HL-60 (cell line): ENCODE results near the gene PHYHIPL.

ENCODE experiments used
- DNase-seq, 2 experiments: peaks; one replicate each; pipeline ENCODE4 v3.0.0-alpha.2; 2010 to 2020; ENCODE audit warnings: low read depth in 1 of 2, low spot score in 1 of 2
- H3K27ac ChIP-seq: fragments of 250-450 bp; sonication (Bioruptor Pico); replicated peaks from 2 replicates; pipeline ENCODE4 v1.5.1; 2020; ENCODE audit warnings: mild to moderate bottlenecking, moderate library complexity
- H3K27me3 ChIP-seq: fragments of 250-450 bp; sonication (Bioruptor Pico); 2 replicates; pipeline ENCODE4 v1.5.1; 2021; ENCODE audit warnings: mild to moderate bottlenecking, moderate library complexity; ENCODE audit not compliant: insufficient read depth, poor library complexity, severe bottlenecking
- H3K4me3 ChIP-seq: replicated peaks from 2 replicates; pipeline ENCODE4 v1.5.1; 2011; ENCODE audit warnings: mild to moderate bottlenecking, control low read depth, low read length; ENCODE audit not compliant: insufficient read depth
- GABPA ChIP-seq: IDR thresholded peaks from 2 replicates; pipeline ENCODE4 v1.6.1; 2012; ENCODE audit warnings: low read depth
- POLR2AphosphoS5 ChIP-seq: IDR thresholded peaks from 2 replicates; pipeline ENCODE4 v1.6.1; 2012; ENCODE audit warnings: low read depth
- SPI1 ChIP-seq: IDR thresholded peaks from 2 replicates; pipeline ENCODE4 v1.6.1; 2012; ENCODE audit warnings: low read depth, mild to moderate bottlenecking, borderline replicate concordance
- TF ChIP-seq, protein P1 (sequence below): IDR thresholded peaks from one replicate; pipeline ENCODE4 v1.5.1; 2011; ENCODE audit warnings: low read length, control low read depth, inconsistent platforms; ENCODE audit not compliant: insufficient read depth
- TF ChIP-seq, protein P2 (sequence below): IDR thresholded peaks from 2 replicates; pipeline ENCODE4 v1.6.1; 2012; ENCODE audit warnings: low read depth; ENCODE audit not compliant: insufficient replicate concordance

PHYHIPL gene

DNA sequence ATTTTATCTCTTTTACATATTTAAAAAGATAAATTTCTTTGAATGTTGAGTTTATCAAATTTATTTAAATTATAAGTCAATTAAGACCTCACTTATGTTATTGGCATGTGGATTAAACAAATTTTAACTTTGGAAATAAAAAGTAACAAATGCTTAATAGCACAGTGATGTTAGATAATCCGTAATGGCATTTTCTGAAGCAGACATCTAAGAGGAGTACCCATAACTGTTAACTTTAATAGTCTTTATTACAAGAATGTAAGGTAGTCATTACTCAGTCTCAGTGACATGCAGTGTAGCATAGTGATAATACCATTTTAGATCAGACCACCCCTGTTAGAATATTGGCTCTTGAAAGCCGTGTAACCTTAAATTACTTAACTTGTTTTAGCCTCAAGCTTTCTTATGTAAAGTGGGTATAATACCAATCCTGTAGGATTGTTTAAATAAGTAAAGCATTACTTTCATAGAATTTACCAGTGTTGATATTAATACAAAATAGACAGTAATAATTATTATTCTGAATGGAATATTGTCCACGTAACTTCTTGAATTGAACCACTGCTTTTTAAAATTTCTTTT, 4.3 kb downstream of the PHYHIPL start:
- H3K27ac ChIP-seq: no peak overlapping the region
- TF ChIP-seq POLR2AphosphoS5 (no peak), SPI1 (no peak), GABPA (no peak)
- TF ChIP-seq, protein P1, sequence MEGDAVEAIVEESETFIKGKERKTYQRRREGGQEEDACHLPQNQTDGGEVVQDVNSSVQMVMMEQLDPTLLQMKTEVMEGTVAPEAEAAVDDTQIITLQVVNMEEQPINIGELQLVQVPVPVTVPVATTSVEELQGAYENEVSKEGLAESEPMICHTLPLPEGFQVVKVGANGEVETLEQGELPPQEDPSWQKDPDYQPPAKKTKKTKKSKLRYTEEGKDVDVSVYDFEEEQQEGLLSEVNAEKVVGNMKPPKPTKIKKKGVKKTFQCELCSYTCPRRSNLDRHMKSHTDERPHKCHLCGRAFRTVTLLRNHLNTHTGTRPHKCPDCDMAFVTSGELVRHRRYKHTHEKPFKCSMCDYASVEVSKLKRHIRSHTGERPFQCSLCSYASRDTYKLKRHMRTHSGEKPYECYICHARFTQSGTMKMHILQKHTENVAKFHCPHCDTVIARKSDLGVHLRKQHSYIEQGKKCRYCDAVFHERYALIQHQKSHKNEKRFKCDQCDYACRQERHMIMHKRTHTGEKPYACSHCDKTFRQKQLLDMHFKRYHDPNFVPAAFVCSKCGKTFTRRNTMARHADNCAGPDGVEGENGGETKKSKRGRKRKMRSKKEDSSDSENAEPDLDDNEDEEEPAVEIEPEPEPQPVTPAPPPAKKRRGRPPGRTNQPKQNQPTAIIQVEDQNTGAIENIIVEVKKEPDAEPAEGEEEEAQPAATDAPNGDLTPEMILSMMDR: no peak
- TF ChIP-seq, protein P2, sequence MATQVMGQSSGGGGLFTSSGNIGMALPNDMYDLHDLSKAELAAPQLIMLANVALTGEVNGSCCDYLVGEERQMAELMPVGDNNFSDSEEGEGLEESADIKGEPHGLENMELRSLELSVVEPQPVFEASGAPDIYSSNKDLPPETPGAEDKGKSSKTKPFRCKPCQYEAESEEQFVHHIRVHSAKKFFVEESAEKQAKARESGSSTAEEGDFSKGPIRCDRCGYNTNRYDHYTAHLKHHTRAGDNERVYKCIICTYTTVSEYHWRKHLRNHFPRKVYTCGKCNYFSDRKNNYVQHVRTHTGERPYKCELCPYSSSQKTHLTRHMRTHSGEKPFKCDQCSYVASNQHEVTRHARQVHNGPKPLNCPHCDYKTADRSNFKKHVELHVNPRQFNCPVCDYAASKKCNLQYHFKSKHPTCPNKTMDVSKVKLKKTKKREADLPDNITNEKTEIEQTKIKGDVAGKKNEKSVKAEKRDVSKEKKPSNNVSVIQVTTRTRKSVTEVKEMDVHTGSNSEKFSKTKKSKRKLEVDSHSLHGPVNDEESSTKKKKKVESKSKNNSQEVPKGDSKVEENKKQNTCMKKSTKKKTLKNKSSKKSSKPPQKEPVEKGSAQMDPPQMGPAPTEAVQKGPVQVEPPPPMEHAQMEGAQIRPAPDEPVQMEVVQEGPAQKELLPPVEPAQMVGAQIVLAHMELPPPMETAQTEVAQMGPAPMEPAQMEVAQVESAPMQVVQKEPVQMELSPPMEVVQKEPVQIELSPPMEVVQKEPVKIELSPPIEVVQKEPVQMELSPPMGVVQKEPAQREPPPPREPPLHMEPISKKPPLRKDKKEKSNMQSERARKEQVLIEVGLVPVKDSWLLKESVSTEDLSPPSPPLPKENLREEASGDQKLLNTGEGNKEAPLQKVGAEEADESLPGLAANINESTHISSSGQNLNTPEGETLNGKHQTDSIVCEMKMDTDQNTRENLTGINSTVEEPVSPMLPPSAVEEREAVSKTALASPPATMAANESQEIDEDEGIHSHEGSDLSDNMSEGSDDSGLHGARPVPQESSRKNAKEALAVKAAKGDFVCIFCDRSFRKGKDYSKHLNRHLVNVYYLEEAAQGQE: no peak
- H3K27me3 ChIP-seq: peaks cover 7% of the 10 kb centered on the region
- no peak for DNase-seq
- no peak overlapping the region for H3K4me3 ChIP-seq

DNA sequence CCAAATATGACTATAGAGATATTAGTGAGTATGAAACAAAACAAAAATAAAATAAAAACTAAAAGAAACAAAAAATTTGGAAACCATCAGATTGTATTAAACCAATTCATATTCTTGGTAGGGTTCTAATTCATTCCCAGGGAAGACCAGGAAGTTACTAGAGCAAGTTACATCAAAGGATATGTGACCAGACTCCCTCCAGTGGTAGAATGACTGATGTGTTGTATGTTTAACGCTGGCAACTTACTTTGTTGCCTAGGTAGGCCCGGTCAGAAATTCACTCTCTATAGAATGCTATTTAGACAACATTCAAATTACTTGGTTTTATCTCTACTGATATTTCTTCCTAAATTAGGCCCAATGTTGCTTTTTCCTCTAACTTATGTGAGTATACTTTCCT, 5.2 kb downstream of the PHYHIPL start:
- peaks cover 7% of the 10 kb centered on the region for H3K27me3 ChIP-seq
- H3K27ac ChIP-seq: no peak overlapping the region
- TF ChIP-seq, protein P1: peak; percentile 1
- TF ChIP-seq SPI1 (no peak), GABPA (no peak), POLR2AphosphoS5 (no peak)
- TF ChIP-seq, protein P2: no peak
- no peak overlapping the region for H3K4me3 ChIP-seq
- DNase-seq: peak; percentile 3 to 10

DNA sequence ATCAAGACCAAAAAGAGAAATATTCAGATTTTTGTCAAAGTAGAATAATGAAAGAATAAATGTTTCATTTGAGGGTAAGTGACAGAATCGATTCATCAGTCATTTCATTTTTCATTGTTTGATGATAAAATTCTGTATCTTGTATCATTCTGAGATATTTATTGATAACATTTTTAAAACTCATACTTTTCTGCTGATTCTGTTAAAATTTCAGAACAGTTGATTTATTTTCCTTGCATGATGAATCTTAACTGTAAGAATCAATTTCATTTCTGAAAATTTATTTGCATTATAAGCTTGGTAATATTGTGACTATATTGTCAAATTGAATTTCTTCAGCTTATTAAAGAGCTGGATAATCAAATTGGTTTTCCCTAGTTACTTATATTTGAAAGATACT, 13.9 kb downstream of the PHYHIPL start:
- DNase-seq: no peak
- H3K27me3 ChIP-seq: no peaks in the 10 kb centered on the region
- TF ChIP-seq, protein P2: no peak
- TF ChIP-seq GABPA (no peak), POLR2AphosphoS5 (no peak), SPI1 (no peak)
- TF ChIP-seq, protein P1: no peak
- no peak overlapping the region for H3K27ac ChIP-seq
- no peak overlapping the region for H3K4me3 ChIP-seq
